NCI-H2196 treated with DMSO at 0.1 percent for 48 hours (cell line): ENCODE results near the gene LRP5.
"Not testable (repeated sequence)": the region's sequence is repeated elsewhere in the genome, so short reads cannot be mapped to it uniquely, and the experiment has no call there.

ENCODE experiments used
- DNase-seq: peaks from one replicate; lab custom pipeline; 2025; ENCODE audit not compliant: unreplicated experiment; lab: John Stamatoyannopoulos, UW

The LRP5 gene

DNA sequence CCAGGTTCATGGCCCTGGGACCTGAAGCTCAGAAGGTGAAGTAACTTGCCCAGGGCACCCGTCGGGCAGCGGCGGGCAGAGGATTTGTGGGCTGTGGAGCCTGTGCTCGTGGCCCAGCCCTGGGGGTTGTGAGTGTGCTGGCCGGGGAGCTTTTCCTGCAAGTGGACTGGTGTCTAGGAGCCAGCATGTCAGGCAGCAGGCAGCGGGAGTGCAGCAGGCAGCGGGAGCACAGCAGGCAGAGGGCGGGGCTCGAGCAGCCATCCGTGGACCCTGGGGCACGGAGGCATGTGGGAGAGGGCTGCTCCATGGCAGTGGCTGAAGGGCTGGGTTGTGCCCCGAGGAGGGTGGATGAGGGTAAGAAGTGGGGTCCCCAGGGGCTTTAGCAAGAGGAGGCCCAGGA, 75.4 kb downstream of the LRP5 start:
- DNase-seq: no peak

- DNase-seq: no peak
These were observed 76.3 kb downstream of the LRP5 start for GRCh38 chr11:68388595-68389198.

GRCh38 chr11:68390315-68390714, 77.9 kb downstream of the LRP5 start:
- DNase-seq: no peak

DNA sequence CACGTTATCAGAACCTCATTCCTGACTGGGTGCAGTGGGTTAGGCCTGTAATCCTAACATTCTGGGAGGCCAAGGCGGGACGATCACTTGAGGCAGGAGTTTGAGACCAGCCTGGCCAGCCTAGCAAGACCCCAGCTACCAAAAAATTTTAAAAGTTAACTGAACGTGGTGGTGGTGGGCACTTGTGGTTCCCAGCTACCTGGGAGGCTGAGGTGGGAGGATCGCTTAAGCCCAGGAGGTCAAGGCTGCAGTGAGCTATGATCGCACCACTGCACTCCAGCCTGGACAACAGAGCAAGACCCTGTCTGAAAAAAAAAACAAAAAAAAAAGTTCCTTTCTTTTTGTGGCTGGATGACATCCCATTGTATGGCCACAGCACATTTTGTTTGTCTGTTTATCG, 80.4 kb downstream of the LRP5 start:
- no peak for DNase-seq

DNA sequence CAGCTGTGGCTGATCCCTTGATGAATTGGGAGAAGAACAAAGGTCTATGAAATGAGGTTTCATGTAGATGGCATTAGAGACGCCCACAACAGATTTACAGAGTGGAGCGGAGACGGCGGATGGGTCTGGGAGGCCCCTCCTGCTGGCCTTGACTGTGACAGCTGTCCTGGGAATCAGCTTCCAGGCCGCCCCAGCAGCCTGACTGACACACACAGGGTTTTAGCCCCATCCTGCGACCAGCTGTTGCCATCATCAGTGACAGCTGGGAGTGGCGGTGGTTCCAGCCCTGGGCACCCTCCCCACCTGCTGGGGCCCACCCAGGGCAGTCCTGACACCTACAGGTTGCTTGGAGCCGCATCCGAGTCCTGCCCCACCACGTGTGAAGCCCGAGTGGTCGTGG, 84.1 kb downstream of the LRP5 start:
- DNase-seq: no peak

- no peak for DNase-seq
These were observed 84.9 kb downstream of the LRP5 start for GRCh38 chr11:68397256-68397655.

DNA sequence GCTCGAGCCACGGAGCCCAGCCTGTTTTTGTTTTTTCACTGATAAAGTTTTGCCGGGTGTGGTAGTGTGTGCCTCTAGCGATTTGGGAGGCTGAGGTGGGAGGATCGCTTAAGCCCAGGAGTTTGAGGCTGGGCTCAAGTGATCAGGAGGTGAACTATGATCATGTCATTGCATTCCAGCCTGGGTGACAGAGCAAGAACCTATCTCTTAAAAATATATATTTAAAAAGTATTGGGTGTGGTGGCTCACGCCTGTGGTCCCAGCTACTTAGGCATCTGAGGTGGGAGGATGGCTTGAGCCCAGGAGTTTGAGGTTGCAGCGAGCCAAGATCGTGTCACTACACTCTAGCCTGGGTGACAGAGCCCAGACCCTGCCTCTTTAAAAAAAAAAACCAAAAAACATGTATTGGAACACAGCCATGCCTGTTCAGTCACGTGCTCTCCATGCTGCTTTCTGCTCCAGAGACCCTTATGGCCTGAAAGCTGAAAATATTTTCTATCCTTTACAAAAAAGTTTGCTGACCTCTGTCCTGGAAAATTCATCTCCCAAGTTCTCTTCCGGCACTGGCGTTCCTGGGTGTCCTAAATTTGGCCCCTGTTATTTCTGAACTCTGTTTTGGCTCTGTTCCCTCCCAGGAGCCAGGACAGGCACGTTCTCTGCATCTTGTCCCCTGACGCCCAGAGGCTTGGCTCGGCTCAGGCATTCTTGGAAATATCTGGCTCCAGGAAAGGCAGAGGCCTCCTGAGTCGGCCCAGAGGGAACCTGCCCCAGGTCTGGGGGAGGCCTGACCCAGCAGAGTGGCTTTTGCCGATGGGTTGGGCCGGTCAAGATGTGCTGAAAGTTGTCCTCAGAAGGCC, 86.8 kb downstream of the LRP5 start:
- no peak for DNase-seq

DNA sequence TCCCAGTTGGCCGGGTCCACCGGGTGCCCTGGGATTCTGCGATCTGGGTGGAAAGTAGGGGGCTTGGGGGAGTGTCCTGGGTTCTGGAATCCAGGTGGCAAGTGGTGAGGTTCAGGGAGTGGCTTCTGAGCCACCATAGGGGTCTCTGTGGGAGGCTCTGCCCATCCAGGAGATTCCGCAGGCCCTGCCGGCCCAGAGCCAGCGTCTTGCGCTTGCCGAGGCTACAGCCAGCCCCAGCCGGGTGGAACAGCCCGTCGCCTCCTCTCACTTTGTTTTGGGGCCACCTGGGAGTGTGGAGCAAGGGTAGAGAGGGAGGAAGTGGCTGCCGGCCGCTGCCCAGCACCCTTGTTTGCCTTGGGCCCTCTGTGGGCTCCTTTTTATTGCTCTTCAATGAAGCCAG, 87.5 kb downstream of the LRP5 start:
- DNase-seq: no peak

- not testable (repeated sequence) for DNase-seq
These were observed 88.2 kb downstream of the LRP5 start for GRCh38 chr11:68400584-68400983.

GRCh38 chr11:68401856-68402255, 89.5 kb downstream of the LRP5 start:
- no peak for DNase-seq

DNA sequence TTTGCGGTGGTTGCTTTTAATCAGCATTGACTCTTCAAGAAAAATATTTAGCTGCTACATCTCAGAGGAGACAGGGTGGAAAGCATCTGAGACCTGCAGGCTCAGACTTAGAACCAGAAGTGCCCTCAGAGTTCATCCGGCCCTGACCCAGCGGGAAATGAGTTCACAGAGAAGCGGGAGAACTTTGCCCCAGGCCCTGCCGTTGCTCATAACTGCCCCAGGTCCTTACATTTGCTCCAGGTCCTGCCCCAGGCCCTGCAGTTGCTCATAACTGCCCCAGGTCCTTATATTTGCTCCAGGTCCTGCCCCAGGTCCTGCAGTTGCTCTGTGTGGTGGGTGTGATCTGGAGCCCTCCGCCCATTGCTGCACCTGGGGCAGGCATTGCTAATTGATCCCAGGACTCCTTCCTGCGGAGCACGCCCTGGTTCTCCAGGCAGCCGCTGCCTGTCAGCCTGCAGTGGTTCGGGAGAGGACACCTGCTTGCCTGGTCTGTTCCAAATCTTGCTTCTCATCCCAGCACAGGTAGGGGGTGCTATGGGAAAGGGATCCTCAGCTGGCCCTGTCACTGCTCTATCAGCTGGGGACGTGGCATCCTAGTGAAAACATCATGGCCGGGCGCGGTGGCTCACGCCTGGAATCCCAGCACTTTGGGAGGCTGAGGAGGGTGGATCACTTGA, 90.1 kb downstream of the LRP5 start:
- no peak for DNase-seq

- DNase-seq: no peak
These were observed 91.0 kb downstream of the LRP5 start for GRCh38 chr11:68403424-68403823.

- no peak for DNase-seq
These were observed 91.4 kb downstream of the LRP5 start for GRCh38 chr11:68403831-68404230.

DNA sequence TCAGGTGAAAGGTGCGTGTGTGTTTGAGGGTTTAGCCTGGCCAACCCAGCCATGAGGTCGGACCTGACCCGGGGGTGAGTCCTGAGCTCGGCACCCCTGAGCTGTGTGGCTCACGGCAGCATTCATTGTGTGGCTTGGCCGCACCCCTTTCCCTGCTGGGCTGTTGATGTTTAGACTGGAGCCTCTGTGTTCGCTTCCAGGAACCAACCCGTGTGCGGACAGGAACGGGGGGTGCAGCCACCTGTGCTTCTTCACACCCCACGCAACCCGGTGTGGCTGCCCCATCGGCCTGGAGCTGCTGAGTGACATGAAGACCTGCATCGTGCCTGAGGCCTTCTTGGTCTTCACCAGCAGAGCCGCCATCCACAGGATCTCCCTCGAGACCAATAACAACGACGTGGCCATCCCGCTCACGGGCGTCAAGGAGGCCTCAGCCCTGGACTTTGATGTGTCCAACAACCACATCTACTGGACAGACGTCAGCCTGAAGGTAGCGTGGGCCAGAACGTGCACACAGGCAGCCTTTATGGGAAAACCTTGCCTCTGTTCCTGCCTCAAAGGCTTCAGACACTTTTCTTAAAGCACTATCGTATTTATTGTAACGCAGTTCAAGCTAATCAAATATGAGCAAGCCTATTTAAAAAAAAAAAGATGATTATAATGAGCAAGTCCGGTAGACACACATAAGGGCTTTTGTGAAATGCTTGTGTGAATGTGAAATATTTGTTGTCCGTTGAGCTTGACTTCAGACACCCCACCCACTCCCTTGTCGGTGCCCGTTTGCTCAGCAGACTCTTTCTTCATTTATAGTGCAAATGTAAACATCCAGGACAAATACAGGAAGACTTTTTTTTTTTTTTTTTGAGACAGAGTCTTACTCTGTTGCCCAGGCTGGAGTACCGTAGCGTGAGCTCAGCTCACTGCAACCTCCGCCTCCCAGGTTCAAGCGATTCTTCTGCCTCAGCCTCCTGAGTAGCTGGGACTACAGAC, 94.2 kb downstream of the LRP5 start:
- DNase-seq: no peak

GRCh38 chr11:68408512-68408911, 96.1 kb downstream of the LRP5 start:
- DNase-seq: no peak

- no peak for DNase-seq
These were observed 97.5 kb downstream of the LRP5 start for GRCh38 chr11:68409748-68410344.

DNA sequence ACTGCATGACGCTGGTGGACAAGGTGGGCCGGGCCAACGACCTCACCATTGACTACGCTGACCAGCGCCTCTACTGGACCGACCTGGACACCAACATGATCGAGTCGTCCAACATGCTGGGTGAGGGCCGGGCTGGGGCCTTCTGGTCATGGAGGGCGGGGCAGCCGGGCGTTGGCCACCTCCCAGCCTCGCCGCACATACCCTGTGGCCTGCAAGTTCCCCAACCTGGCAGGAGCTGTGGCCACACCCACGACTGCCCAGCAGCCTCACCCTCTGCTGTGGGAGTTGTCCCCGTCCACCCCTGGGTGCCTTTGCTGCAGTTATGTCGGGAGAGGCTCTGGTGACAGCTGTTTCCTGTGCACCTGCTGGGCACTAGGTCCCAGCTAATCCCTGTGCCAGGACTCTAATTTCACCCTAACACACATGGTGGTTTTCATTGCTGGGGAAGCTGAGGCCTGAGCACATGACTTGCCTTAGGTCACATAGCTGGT, 99.2 kb downstream of the LRP5 start:
- DNase-seq: peak; percentile 37

GRCh38 chr11:68412593-68413475, 100.4 kb downstream of the LRP5 start:
- DNase-seq: no peak

GRCh38 chr11:68413591-68413999, 101.2 kb downstream of the LRP5 start:
- DNase-seq: no peak
